ENCODE results near the gene PITX1. TPM values are rescaled to one million over a fixed set of nuclear protein-coding genes. Genes with fewer than 3 reads are reported as not detected.

Gene PITX1
- total RNA-seq, 2 experiments from 2014 or later = 56.3 to 76.4 TPM

GRCh38 chr5:135052511-135053145 lies 18.6 kb upstream of the PITX1 start:
- TF ChIP-seq EZH2phosphoT487 (IDR thresholded peaks at IDR 0.05; ENCODE audit: borderline replicate concordance, low read depth, low read length) (no peak), CTCF (conservative IDR thresholded peaks at IDR 0.05; ENCODE audit: low read length) (no peak)
- Histone ChIP-seq H3K27ac (ENCODE audit: low read depth, low read length, poor library complexity, severe bottlenecking) (peak overlapping the region; percentile 97), H4K20me1 (ENCODE audit: insufficient read depth, low read length) (no peaks in the 10 kb centered on the region), H3K79me2 (ENCODE audit: insufficient read depth, low read depth, low read length) (peaks cover 6% of the 10 kb centered on the region; the same call in 1 of the 2 replicates), H2AFZ (ENCODE audit: low read length) (no peak overlapping the region), H3K4me2 (ENCODE audit: low read length) (peak overlapping the region; percentile 95), H3K36me3 (ENCODE audit: insufficient read depth, low read length) (no peaks in the 10 kb centered on the region), H3K4me3 (ENCODE audit: low read depth, low read length, poor library complexity, severe bottlenecking) (peak overlapping the region; percentile 61), H3K4me1 (ENCODE audit: insufficient read depth, low read length, poor library complexity, severe bottlenecking) (peaks cover 98% of the 10 kb centered on the region), H3K9me3 (ENCODE audit: low read length) (no peaks in the 10 kb centered on the region), H3K9me2 (ENCODE audit: insufficient read depth, low read length) (no peaks in the 10 kb centered on the region)
- intact Hi-C loops (cut with micrococcal nuclease; ENCODE audit: unreplicated experiment) = loop anchor here (1.0 to 5.0 kb wide), 3 partner anchors 19 to 139 kb away; no protein-coding TSS in a partner anchor
- ChIA-PET POLR2A (interaction anchor here (0.6 to 2.7 kb wide), 23 partner anchors 7 to 1831 kb away, joined by 3 to 19 read pairs (median 4); partner anchors contain the start of gene PPP2CA), CTCF (ENCODE audit: unreplicated experiment) (interaction anchor here (0.6 to 1.5 kb wide), 3 partner anchors 9 to 138 kb away, joined by 3 to 8 read pairs (median 5); no protein-coding TSS in a partner anchor)
- TSS peak; percentile 99 for BruUV-seq (replicated peaks)
- DNase-seq (ENCODE audit: low spot score) = no peak

- Histone ChIP-seq H3K9me2 (ENCODE audit: insufficient read depth, low read length) (no peaks in the 10 kb centered on the region), H2AFZ (ENCODE audit: low read length) (peak overlapping the region; percentile 70; the same call in 1 of the 2 replicates), H3K79me2 (ENCODE audit: insufficient read depth, low read depth, low read length) (peaks cover 6% of the 10 kb centered on the region; the same call in 1 of the 2 replicates), H3K4me3 (ENCODE audit: low read depth, low read length, poor library complexity, severe bottlenecking) (no peak overlapping the region), H3K4me1 (ENCODE audit: insufficient read depth, low read length, poor library complexity, severe bottlenecking) (peaks cover 97% of the 10 kb centered on the region), H3K4me2 (ENCODE audit: low read length) (peak overlapping the region; percentile 95), H3K36me3 (ENCODE audit: insufficient read depth, low read length) (no peaks in the 10 kb centered on the region), H4K20me1 (ENCODE audit: insufficient read depth, low read length) (no peaks in the 10 kb centered on the region), H3K9me3 (ENCODE audit: low read length) (no peaks in the 10 kb centered on the region), H3K27ac (ENCODE audit: low read depth, low read length, poor library complexity, severe bottlenecking) (peak overlapping the region; percentile 97)
- TF ChIP-seq CTCF (conservative IDR thresholded peaks at IDR 0.05; ENCODE audit: low read length) = no peak
- TF ChIP-seq EZH2phosphoT487 (IDR thresholded peaks at IDR 0.05; ENCODE audit: borderline replicate concordance, low read depth, low read length) = no peak
- no peak for DNase-seq (ENCODE audit: low spot score)
- CTCF ChIA-PET (ENCODE audit: unreplicated experiment) = interaction anchor here (0.6 kb wide), 1 partner anchor 134 kb away, joined by 8 read pairs; no protein-coding TSS in a partner anchor
- intact Hi-C loops (cut with micrococcal nuclease; ENCODE audit: unreplicated experiment) = loop anchor here (5.0 kb wide), 1 partner anchor 125 kb away; no protein-coding TSS in a partner anchor
- no TSS peak for BruUV-seq (replicated peaks)
- POLR2A ChIA-PET = interaction anchor here (1.4 to 2.7 kb wide), 6 partner anchors 8 to 21 kb away, joined by 3 to 19 read pairs (median 4); no protein-coding TSS in a partner anchor
These were observed 17.8 kb upstream of the PITX1 start for GRCh38 chr5:135051872-135052271.
